GM12892 (cell line): ENCODE data around the gene ARL6IP4.

Experiments
- DNase-seq: peaks from one replicate; pipeline ENCODE4 v3.0.0; 2011; ENCODE audit not compliant: insufficient read length
- FAIRE-seq: peaks from 2 replicates; lab custom pipeline; 2011; peaks lifted over from hg19 to GRCh38; lab: Jason Lieb, UNC
- POLR2A ChIP-seq: IDR thresholded peaks from 2 replicates; pipeline ENCODE4 v1.6.1; 2011; ENCODE audit warnings: low read depth, low read length, control low read depth
- POLR2AphosphoS5 ChIP-seq: IDR thresholded peaks from 2 replicates; pipeline ENCODE4 v1.6.1; 2011; ENCODE audit warnings: low read depth, low read length, control low read depth
- TAF1 ChIP-seq: IDR thresholded peaks from 2 replicates; pipeline ENCODE4 v1.6.1; 2011; ENCODE audit warnings: low read depth, mild to moderate bottlenecking, control low read depth, low read length, borderline replicate concordance

Gene ARL6IP4

GRCh38 chr12:123027726-123028445 lies 47.4 kb downstream of the ARL6IP4 start:
- no peak for FAIRE-seq
- TF ChIP-seq POLR2A (no peak), TAF1 (no peak), POLR2AphosphoS5 (no peak)
- DNase-seq = no peak

- DNase-seq (no peak), FAIRE-seq (no peak)
- TF ChIP-seq POLR2AphosphoS5 = no peak
- TF ChIP-seq POLR2A = no peak
- TF ChIP-seq TAF1 = no peak
Measured at GRCh38 chr12:123028475-123028874, 48.0 kb downstream of the ARL6IP4 start.

- no peak for TF ChIP-seq POLR2A
- no peak for TF ChIP-seq POLR2AphosphoS5
- TF ChIP-seq TAF1 = no peak
- no peak for DNase-seq
- FAIRE-seq = no peak
Measured at GRCh38 chr12:123029550-123029949, 49.1 kb downstream of the ARL6IP4 start.

GRCh38 chr12:123030686-123031085 lies 50.2 kb downstream of the ARL6IP4 start:
- DNase-seq = no peak
- TF ChIP-seq POLR2A (no peak), TAF1 (no peak), POLR2AphosphoS5 (no peak)
- FAIRE-seq = no peak

GRCh38 chr12:123031171-123031845 lies 50.8 kb downstream of the ARL6IP4 start:
- TF ChIP-seq TAF1 (no peak), POLR2AphosphoS5 (no peak), POLR2A (no peak)
- DNase-seq (no peak), FAIRE-seq (no peak)
